Caco-2 (cell line): ENCODE measurements around the gene TRAF3. TPM values are rescaled to one million over a fixed set of nuclear protein-coding genes. Genes with fewer than 3 reads are reported as not detected.
"Not testable (repeated sequence)": the region's sequence is repeated elsewhere in the genome, so short reads cannot be mapped to it uniquely, and the experiment has no call there.

ENCODE experiments used
- BruUV-seq: library from RNA; stranded (reverse); fragments of 400-500 nt; replicated peaks from 2 replicates; lab custom pipeline; 2021; lab: Mats Ljungman, UMichigan
- CTCF ChIA-PET: fragments of 300-600 bp; sonication (Branson Sonifier 250); formaldehyde crosslinking; loops from one replicate; lab custom pipeline; 2022; ENCODE audit warnings: antibody characterized with exemption; lab: Charles Lee
- POLR2A ChIA-PET: fragments of 300-600 bp; sonication (Branson Sonifier 250); formaldehyde crosslinking; loops from one replicate; lab custom pipeline; 2022; ENCODE audit warnings: antibody characterized with exemption; lab: Charles Lee
- DNase-seq, 2 experiments: peaks; one replicate each; pipeline versions ENCODE4 v3.0.0 to v3.0.0-alpha.2; 2020 to 2022
- H3K27me3 ChIP-seq: replicated peaks from 2 replicates; pipeline ENCODE4 v1.6.0; 2011; ENCODE audit warnings: low read length; ENCODE audit not compliant: control insufficient read depth, insufficient read depth
- H3K36me3 ChIP-seq: 2 replicates; pipeline ENCODE4 v1.5.1; 2011; ENCODE audit warnings: low read length; ENCODE audit not compliant: control insufficient read depth, insufficient read depth
- H3K4me1 ChIP-seq: fragments of 250-450 bp; sonication (Bioruptor Pico); 2 replicates; pipeline ENCODE4 v1.5.1; 2020; ENCODE audit warnings: mild to moderate bottlenecking
- H3K4me3 ChIP-seq: 2 replicates; pipeline ENCODE4 v1.5.1; 2011; ENCODE audit warnings: low read depth, mild to moderate bottlenecking, control low read depth, low read length
- H3K9me3 ChIP-seq: fragments of 250-450 bp; sonication (Bioruptor Pico); 2 replicates; pipeline ENCODE4 v1.5.1; 2020; ENCODE audit warnings: mild to moderate bottlenecking, moderate library complexity
- H3K27ac Mint-ChIP-seq: one replicate; pipeline ENCODE4 v1.8.0; 2022; ENCODE audit warnings: mixed read lengths; ENCODE audit not compliant: unreplicated experiment
- H3K27me3 Mint-ChIP-seq: one replicate; pipeline ENCODE4 v1.8.0; 2022; ENCODE audit warnings: mixed read lengths; ENCODE audit not compliant: insufficient read depth, unreplicated experiment
- H3K36me3 Mint-ChIP-seq: one replicate; pipeline ENCODE4 v1.8.0; 2022; ENCODE audit warnings: mild to moderate bottlenecking, mixed read lengths; ENCODE audit not compliant: insufficient read depth, unreplicated experiment
- H3K4me1 Mint-ChIP-seq: one replicate; pipeline ENCODE4 v1.8.0; 2022; ENCODE audit warnings: low read depth, mixed read lengths; ENCODE audit not compliant: unreplicated experiment
- H3K4me3 Mint-ChIP-seq: one replicate; pipeline ENCODE4 v1.8.0; 2022; ENCODE audit warnings: mild to moderate bottlenecking, moderate library complexity, mixed read lengths; ENCODE audit not compliant: unreplicated experiment
- H3K9me3 Mint-ChIP-seq: one replicate; pipeline ENCODE4 v1.8.0; 2022; ENCODE audit warnings: mixed read lengths; ENCODE audit not compliant: unreplicated experiment
- intact Hi-C: fragments of 100-400 bp; cut with micrococcal nuclease; formaldehyde crosslinking; loops from one replicate; pipeline ENCODE4 v1.10.0; 2022; ENCODE audit not compliant: unreplicated experiment
- total RNA-seq: library from RNA; stranded (reverse); gene quantifications from 2 replicates; pipeline ENCODE4 v1.2.3, GENCODE V29; 2022
- TF ChIP-seq, protein P1 (sequence below), 2 experiments: fragments of 200-600 bp in 1 of 2; IDR thresholded peaks; 1 replicate in 1 of 2; 2 replicates in 1 of 2; pipeline versions ENCODE4 v1.5.1 to v1.8.0; 2011 to 2022; ENCODE audit warnings: antibody characterized with exemption in 1 of 2, control low read depth in 1 of 2, inconsistent platforms in 1 of 2, low read depth in 1 of 2, low read length in 1 of 2, mild to moderate bottlenecking in 1 of 2, moderate library complexity in 1 of 2; ENCODE audit not compliant: insufficient read depth in 1 of 2, severe bottlenecking in 1 of 2, unreplicated experiment in 1 of 2

TRAF3 gene
- total RNA-seq, 1 experiment from 2014 or later: 16.6 TPM

DNA sequence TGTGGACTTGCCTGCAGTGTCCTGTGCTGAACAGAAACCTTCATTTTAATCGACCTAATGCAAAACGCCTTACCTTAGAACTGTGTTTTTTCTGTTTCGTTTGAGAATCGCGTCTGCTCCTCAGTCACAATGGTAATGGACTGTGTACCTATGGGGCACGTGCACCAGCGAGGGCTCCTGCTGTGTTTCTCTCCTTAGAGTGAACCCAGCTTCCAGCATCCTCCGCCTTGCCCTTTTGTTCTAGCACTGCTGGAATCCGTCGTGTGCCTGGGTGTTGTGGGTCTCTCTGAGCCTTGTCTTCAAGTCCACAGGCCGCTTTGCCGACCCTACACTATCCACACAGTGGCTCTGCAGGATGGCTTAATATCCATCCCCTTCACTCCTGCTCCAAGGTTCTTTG lies 148.9 kb downstream of the TRAF3 start:
- Mint-ChIP-seq H3K4me3 (no peak overlapping the region), H3K36me3 (peaks cover 33% of the 10 kb centered on the region)
- TF ChIP-seq, protein P1, sequence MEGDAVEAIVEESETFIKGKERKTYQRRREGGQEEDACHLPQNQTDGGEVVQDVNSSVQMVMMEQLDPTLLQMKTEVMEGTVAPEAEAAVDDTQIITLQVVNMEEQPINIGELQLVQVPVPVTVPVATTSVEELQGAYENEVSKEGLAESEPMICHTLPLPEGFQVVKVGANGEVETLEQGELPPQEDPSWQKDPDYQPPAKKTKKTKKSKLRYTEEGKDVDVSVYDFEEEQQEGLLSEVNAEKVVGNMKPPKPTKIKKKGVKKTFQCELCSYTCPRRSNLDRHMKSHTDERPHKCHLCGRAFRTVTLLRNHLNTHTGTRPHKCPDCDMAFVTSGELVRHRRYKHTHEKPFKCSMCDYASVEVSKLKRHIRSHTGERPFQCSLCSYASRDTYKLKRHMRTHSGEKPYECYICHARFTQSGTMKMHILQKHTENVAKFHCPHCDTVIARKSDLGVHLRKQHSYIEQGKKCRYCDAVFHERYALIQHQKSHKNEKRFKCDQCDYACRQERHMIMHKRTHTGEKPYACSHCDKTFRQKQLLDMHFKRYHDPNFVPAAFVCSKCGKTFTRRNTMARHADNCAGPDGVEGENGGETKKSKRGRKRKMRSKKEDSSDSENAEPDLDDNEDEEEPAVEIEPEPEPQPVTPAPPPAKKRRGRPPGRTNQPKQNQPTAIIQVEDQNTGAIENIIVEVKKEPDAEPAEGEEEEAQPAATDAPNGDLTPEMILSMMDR (IDR thresholded peaks at IDR 0.05; ENCODE audit: insufficient read depth in 1 of 2, low read depth in 1 of 2, low read length in 1 of 2, severe bottlenecking in 1 of 2, unreplicated experiment in 1 of 2): no peak

DNA sequence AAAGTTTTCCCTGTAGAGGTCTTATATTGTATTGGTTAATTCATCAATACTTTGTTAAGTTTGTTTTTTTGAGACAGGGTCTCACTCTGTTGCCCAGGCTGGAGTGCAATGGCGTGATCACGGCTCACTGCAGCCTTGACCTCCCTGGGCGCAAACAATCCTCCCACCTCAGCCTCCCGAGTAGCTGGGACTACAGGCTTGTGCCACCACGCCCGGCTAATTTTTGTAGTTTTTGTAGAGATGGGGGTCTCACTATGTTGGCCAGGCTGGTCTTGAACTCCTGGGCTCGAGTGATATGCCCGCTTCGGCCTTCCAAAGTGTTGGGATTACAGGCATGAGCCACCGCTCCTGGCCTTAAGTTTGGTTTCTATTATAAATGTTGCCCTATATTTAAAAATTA lies 149.6 kb downstream of the TRAF3 start:
- H3K27me3 ChIP-seq, H3K36me3 ChIP-seq, BruUV-seq, DNase-seq, H3K27me3 Mint-ChIP-seq, H3K4me3 ChIP-seq, H3K9me3 ChIP-seq, H3K9me3 Mint-ChIP-seq, H3K4me1 Mint-ChIP-seq, POLR2A ChIA-PET: not testable (repeated sequence)
- peak overlapping the region; percentile 11 for H3K27ac Mint-ChIP-seq
- intact Hi-C loops: loop anchor here (10.0 kb wide), 1 partner anchor 402 kb away; no protein-coding TSS in a partner anchor
- peak overlapping the region; percentile 79 for H3K4me3 Mint-ChIP-seq
- H3K36me3 Mint-ChIP-seq: peaks cover 39% of the 10 kb centered on the region
- CTCF ChIA-PET: interaction anchor here (1.7 kb wide), 1 partner anchor 232 kb away, joined by 5 read pairs; no protein-coding TSS in a partner anchor
- H3K4me1 ChIP-seq: peaks cover 28% of the 10 kb centered on the region

More for the DNA sequence above, 148.9 kb downstream of the TRAF3 start:
- H3K9me3 ChIP-seq: no peaks in the 10 kb centered on the region
- no peak for DNase-seq
- ChIA-PET POLR2A (no interaction called here), CTCF (no interaction called here)
- H3K36me3 ChIP-seq: no peaks in the 10 kb centered on the region; the same call in 1 of the 2 replicates
- Mint-ChIP-seq H3K9me3 (no peaks in the 10 kb centered on the region), H3K4me1 (no peaks in the 10 kb centered on the region), H3K27ac (no peak overlapping the region), H3K27me3 (no peaks in the 10 kb centered on the region)
- BruUV-seq: TSS peak; percentile 2
- no peaks in the 10 kb centered on the region for H3K27me3 ChIP-seq
- H3K4me1 ChIP-seq: peaks cover 31% of the 10 kb centered on the region
- intact Hi-C loops: loop anchor here (10.0 kb wide), 1 partner anchor 401 kb away; no protein-coding TSS in a partner anchor
- H3K4me3 ChIP-seq: no peak overlapping the region

- Mint-ChIP-seq H3K36me3 (peaks cover 44% of the 10 kb centered on the region), H3K4me3 (peak overlapping the region; percentile 79), H3K4me1 (no peaks in the 10 kb centered on the region), H3K9me3 (no peaks in the 10 kb centered on the region), H3K27me3 (no peaks in the 10 kb centered on the region), H3K27ac (peak overlapping the region; percentile 11)
- TF ChIP-seq, protein P1 (IDR thresholded peaks at IDR 0.05; ENCODE audit: insufficient read depth in 1 of 2, low read depth in 1 of 2, low read length in 1 of 2, severe bottlenecking in 1 of 2, unreplicated experiment in 1 of 2): no peak
- ChIA-PET CTCF (interaction anchor here (1.7 kb wide), 1 partner anchor 232 kb away, joined by 5 read pairs; no protein-coding TSS in a partner anchor), POLR2A (interaction anchor here (0.6 kb wide), 1 partner anchor 41 kb away, joined by 3 read pairs; no protein-coding TSS in a partner anchor)
- BruUV-seq: no TSS peak
- Histone ChIP-seq H3K27me3 (no peaks in the 10 kb centered on the region), H3K4me1 (peaks cover 23% of the 10 kb centered on the region), H3K9me3 (no peaks in the 10 kb centered on the region), H3K4me3 (peak overlapping the region; percentile 79), H3K36me3 (no peaks in the 10 kb centered on the region; the same call in 1 of the 2 replicates)
- intact Hi-C loops: loop anchor here (10.0 kb wide), 1 partner anchor 403 kb away; no protein-coding TSS in a partner anchor
- DNase-seq: peak; percentile 55 to 75
These were observed 150.2 kb downstream of the TRAF3 start for GRCh38 chr14:102927346-102927877.
